ENCODE measurements around the gene CHN2.

GRCh38 chr7:29196971-29197595 lies 2.5 kb downstream of the CHN2 start:
- TF ChIP-seq CTCF (IDR thresholded peaks at IDR 0.05) (no peak), ZFX (IDR thresholded peaks at IDR 0.05; ENCODE audit: borderline replicate concordance) (no peak)

Data from 22Rv1 (cell line).